Panc1 (cell line): ENCODE measurements around the gene CEP63. TPM values are rescaled to one million over a fixed set of nuclear protein-coding genes. Genes with fewer than 3 reads are reported as not detected.

Experiments used
- ATAC-seq: fragments of 200-7000 bp; cut with Tn5 transposase; 2 replicates; pipeline ENCODE4 v1.9.1; 2020; ENCODE audit warnings: mild to moderate bottlenecking, moderate library complexity
- BruUV-seq: library from RNA; stranded (reverse); fragments of 400-500 nt; replicated peaks from 2 replicates; lab custom pipeline; 2021; lab: Mats Ljungman, UMichigan
- CTCF ChIA-PET: fragments of 300-600 bp; sonication (Branson Sonifier 250); formaldehyde crosslinking; loops from one replicate; lab custom pipeline; 2022; ENCODE audit warnings: antibody characterized with exemption; lab: Charles Lee
- POLR2A ChIA-PET: fragments of 300-600 bp; sonication (Branson Sonifier 250); formaldehyde crosslinking; loops from one replicate; lab custom pipeline; 2022; ENCODE audit warnings: antibody characterized with exemption; lab: Charles Lee
- DNase-seq: peaks from one replicate; pipeline ENCODE4 v3.0.0-alpha.2; 2010; ENCODE audit warnings: low read depth, low spot score
- H3K27ac ChIP-seq: 2 replicates; pipeline ENCODE4 v1.5.1; 2011; ENCODE audit warnings: mild to moderate bottlenecking, low read length, inconsistent platforms
- H3K27me3 ChIP-seq: fragments of 200-500 bp; sonication (Bioruptor generic); 2 replicates; pipeline ENCODE4 v1.6.0; 2014; ENCODE audit warnings: low read length, inconsistent platforms; ENCODE audit not compliant: control insufficient read depth, insufficient read depth
- H3K36me3 ChIP-seq: fragments of 200-500 bp; sonication (Bioruptor generic); 2 replicates; pipeline ENCODE4 v1.5.1; 2014; ENCODE audit warnings: inconsistent platforms, mild to moderate bottlenecking, low read length, moderate library complexity; ENCODE audit not compliant: control insufficient read depth, insufficient read depth
- H3K4me1 ChIP-seq: 2 replicates; pipeline ENCODE4 v1.5.1; 2011; ENCODE audit warnings: inconsistent platforms, mild to moderate bottlenecking, low read length, moderate library complexity; ENCODE audit not compliant: control insufficient read depth, insufficient read depth
- H3K4me3 ChIP-seq, 2 experiments: 2 replicates each; pipeline ENCODE4 v1.5.1; 2011 to 2012; ENCODE audit warnings: low read depth in 2 of 2, low read length in 2 of 2, mild to moderate bottlenecking in 2 of 2, inconsistent platforms in 1 of 2, moderate library complexity in 1 of 2
- H3K9me3 ChIP-seq: fragments of 200-500 bp; sonication (Bioruptor generic); 2 replicates; pipeline ENCODE4 v1.5.1; 2014; ENCODE audit warnings: low read depth, mild to moderate bottlenecking, inconsistent platforms, low read length, moderate library complexity; ENCODE audit not compliant: control insufficient read depth, insufficient read depth
- POLR2AphosphoS5 ChIP-seq: IDR thresholded peaks from 2 replicates; pipeline ENCODE4 v1.6.1; 2012; ENCODE audit warnings: mild to moderate bottlenecking, low read depth, low read length, moderate library complexity
- SIN3A ChIP-seq: IDR thresholded peaks from 2 replicates; pipeline ENCODE4 v1.6.1; 2012; ENCODE audit warnings: low read depth, mild to moderate bottlenecking, low read length, moderate library complexity, borderline replicate concordance; ENCODE audit not compliant: insufficient read depth
- TCF7L2 ChIP-seq: IDR thresholded peaks from 2 replicates; pipeline ENCODE4 v1.6.1; 2011; ENCODE audit warnings: mild to moderate bottlenecking, low read depth, low read length, inconsistent platforms
- in situ Hi-C: cut with HindIII; loops from 2 replicates; pipeline ENCODE4 v1.10.0; 2016; ENCODE audit warnings: low sequenced_read_pairs, low pct_unique_long_range_greater_than_20kb
- intact Hi-C: fragments of 100-400 bp; cut with micrococcal nuclease; formaldehyde crosslinking; loops from one replicate; pipeline ENCODE4 v1.10.0; 2022; ENCODE audit not compliant: unreplicated experiment
- total RNA-seq: library from RNA; stranded (reverse); gene quantifications from one replicate; pipeline ENCODE4 v1.2.1, GENCODE V29; 2021; ENCODE audit not compliant: unreplicated experiment
- TF ChIP-seq, protein P1 (sequence below), 2 experiments: IDR thresholded peaks; 2 replicates each; pipeline ENCODE4 v1.6.1; 2011 to 2012; ENCODE audit warnings: low read depth in 2 of 2, control low read depth in 1 of 2, low read length in 1 of 2, mild to moderate bottlenecking in 1 of 2, moderate library complexity in 1 of 2; ENCODE audit not compliant: insufficient read depth in 1 of 2
- TF ChIP-seq, protein P2 (sequence below): fragments of 450-650 bp; IDR thresholded peaks from 2 replicates; pipeline ENCODE4 v1.5.1; 2017; ENCODE audit warnings: mild to moderate bottlenecking

Gene CEP63
- total RNA-seq, 1 experiment from 2014 or later = 30.5 TPM

DNA sequence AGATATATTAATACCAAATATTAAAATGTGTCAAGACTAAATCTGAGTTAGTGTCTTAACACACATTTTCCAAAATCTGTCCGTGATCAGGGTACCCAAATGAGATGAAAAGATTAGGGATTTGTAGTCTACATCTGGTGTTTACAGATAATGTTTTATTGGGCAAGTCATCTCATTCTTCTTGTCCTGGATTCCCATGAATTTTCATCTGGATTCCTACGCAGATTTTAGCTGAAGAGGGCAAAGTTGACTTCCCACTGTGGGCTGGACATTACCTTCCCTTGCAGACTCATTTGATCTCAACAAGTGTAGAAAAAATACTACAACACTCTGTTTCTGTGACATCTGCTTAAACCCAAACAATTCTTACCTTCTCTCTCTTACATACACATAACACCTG, 79.1 kb downstream of the CEP63 start:
- no peaks in the 10 kb centered on the region for H3K9me3 ChIP-seq
- no TSS peak for BruUV-seq

DNA sequence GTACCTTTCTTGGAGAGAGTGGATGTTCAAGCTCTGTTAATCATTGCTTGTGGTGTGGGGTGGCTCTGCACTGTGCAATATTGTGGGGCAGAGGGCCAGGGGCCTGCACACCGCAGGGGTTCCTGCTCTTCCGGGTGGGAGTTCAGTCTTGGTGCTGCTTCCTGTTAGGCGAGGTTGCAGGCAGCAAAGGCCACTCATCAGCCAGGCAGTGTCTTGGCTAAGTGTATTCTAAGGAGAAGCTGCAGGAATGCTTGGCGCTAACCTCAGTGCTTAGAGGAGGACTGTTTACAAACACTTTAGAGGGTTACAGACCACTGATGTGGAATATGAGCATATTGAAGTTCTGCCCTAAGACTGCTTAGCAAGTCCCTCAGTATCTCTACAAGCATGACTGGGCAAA, 81.7 kb downstream of the CEP63 start:
- no peak overlapping the region for H3K4me3 ChIP-seq
- no peaks in the 10 kb centered on the region for H3K4me1 ChIP-seq
- DNase-seq (no peak), ATAC-seq (peak; percentile 47; the same call in 1 of the 2 replicates)
- H3K27ac ChIP-seq = no peak overlapping the region
- no peaks in the 10 kb centered on the region for H3K27me3 ChIP-seq
- TF ChIP-seq, protein P1, sequence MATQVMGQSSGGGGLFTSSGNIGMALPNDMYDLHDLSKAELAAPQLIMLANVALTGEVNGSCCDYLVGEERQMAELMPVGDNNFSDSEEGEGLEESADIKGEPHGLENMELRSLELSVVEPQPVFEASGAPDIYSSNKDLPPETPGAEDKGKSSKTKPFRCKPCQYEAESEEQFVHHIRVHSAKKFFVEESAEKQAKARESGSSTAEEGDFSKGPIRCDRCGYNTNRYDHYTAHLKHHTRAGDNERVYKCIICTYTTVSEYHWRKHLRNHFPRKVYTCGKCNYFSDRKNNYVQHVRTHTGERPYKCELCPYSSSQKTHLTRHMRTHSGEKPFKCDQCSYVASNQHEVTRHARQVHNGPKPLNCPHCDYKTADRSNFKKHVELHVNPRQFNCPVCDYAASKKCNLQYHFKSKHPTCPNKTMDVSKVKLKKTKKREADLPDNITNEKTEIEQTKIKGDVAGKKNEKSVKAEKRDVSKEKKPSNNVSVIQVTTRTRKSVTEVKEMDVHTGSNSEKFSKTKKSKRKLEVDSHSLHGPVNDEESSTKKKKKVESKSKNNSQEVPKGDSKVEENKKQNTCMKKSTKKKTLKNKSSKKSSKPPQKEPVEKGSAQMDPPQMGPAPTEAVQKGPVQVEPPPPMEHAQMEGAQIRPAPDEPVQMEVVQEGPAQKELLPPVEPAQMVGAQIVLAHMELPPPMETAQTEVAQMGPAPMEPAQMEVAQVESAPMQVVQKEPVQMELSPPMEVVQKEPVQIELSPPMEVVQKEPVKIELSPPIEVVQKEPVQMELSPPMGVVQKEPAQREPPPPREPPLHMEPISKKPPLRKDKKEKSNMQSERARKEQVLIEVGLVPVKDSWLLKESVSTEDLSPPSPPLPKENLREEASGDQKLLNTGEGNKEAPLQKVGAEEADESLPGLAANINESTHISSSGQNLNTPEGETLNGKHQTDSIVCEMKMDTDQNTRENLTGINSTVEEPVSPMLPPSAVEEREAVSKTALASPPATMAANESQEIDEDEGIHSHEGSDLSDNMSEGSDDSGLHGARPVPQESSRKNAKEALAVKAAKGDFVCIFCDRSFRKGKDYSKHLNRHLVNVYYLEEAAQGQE (IDR thresholded peaks at IDR 0.05; ENCODE audit: insufficient read depth in 1 of 2, low read depth in 2 of 2, low read length in 1 of 2) = no peak
- no peak for TF ChIP-seq SIN3A
- TF ChIP-seq, protein P2, sequence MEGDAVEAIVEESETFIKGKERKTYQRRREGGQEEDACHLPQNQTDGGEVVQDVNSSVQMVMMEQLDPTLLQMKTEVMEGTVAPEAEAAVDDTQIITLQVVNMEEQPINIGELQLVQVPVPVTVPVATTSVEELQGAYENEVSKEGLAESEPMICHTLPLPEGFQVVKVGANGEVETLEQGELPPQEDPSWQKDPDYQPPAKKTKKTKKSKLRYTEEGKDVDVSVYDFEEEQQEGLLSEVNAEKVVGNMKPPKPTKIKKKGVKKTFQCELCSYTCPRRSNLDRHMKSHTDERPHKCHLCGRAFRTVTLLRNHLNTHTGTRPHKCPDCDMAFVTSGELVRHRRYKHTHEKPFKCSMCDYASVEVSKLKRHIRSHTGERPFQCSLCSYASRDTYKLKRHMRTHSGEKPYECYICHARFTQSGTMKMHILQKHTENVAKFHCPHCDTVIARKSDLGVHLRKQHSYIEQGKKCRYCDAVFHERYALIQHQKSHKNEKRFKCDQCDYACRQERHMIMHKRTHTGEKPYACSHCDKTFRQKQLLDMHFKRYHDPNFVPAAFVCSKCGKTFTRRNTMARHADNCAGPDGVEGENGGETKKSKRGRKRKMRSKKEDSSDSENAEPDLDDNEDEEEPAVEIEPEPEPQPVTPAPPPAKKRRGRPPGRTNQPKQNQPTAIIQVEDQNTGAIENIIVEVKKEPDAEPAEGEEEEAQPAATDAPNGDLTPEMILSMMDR = no peak
- no peak for TF ChIP-seq POLR2AphosphoS5
- no peak for TF ChIP-seq TCF7L2
- POLR2A ChIA-PET = no interaction called here
- no peaks in the 10 kb centered on the region for H3K9me3 ChIP-seq
- no TSS peak for BruUV-seq
- CTCF ChIA-PET = no interaction called here
- intact Hi-C loops (no loop called here), in situ Hi-C loops (no loop called here)
- H3K36me3 ChIP-seq = no peaks in the 10 kb centered on the region

More for the DNA sequence above, 79.1 kb downstream of the CEP63 start:
- intact Hi-C loops (no loop called here), in situ Hi-C loops (no loop called here)
- TF ChIP-seq TCF7L2 (no peak), SIN3A (no peak), POLR2AphosphoS5 (no peak)
- TF ChIP-seq, protein P1 (IDR thresholded peaks at IDR 0.05; ENCODE audit: insufficient read depth in 1 of 2, low read depth in 2 of 2, low read length in 1 of 2) = no peak
- TF ChIP-seq, protein P2 = no peak
- H3K36me3 ChIP-seq = peaks cover 2% of the 10 kb centered on the region; the same call in 1 of the 2 replicates
- no peak overlapping the region for H3K4me3 ChIP-seq
- POLR2A ChIA-PET = no interaction called here
- DNase-seq (no peak), ATAC-seq (no peak)
- H3K27ac ChIP-seq = no peak overlapping the region
- H3K4me1 ChIP-seq = no peaks in the 10 kb centered on the region
- no peaks in the 10 kb centered on the region for H3K27me3 ChIP-seq
- CTCF ChIA-PET = no interaction called here
